ENCODE measurements around the gene FBXO38.

Gene FBXO38

DNA sequence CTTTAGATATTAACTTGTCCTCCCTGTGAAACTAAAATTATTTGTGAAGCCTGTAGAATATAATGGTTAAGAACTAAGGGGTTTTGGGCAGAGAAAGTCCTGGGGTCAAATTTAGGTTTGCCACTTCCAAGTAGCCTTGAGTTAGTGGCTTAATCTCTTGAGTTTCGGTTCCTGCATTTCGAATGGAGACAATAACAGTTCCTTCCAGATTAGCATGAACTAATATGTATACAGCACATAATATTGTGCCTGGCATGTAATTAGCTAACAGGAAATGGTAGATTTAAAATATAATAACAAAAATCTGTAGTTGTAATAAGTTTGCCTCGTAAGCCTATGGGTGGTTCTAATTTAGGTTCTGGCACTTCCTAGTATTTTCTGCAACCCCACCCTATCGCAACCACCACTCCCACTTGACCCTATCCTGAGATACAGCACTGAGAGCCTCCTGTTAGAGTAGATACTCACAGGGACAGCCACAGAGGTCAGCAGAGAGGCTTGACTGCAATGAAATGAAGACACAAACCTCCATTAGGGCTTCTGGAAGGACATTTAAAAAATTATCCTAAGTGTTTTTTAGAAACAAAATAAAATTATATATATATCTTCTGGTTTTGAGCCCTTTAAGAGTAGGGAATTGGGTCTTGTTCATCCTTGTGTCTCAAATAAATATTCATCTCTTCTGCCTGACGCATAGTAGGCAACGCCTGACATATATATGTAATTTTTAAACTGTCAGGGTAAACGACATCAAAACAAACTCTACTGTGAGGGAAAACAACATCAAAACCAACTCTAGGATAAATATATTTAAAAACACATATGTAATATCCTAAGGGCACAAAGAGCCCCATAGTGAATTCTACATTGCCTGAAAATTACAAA is 39.9 kb upstream of the FBXO38 start:
- TF ChIP-seq, protein P1, sequence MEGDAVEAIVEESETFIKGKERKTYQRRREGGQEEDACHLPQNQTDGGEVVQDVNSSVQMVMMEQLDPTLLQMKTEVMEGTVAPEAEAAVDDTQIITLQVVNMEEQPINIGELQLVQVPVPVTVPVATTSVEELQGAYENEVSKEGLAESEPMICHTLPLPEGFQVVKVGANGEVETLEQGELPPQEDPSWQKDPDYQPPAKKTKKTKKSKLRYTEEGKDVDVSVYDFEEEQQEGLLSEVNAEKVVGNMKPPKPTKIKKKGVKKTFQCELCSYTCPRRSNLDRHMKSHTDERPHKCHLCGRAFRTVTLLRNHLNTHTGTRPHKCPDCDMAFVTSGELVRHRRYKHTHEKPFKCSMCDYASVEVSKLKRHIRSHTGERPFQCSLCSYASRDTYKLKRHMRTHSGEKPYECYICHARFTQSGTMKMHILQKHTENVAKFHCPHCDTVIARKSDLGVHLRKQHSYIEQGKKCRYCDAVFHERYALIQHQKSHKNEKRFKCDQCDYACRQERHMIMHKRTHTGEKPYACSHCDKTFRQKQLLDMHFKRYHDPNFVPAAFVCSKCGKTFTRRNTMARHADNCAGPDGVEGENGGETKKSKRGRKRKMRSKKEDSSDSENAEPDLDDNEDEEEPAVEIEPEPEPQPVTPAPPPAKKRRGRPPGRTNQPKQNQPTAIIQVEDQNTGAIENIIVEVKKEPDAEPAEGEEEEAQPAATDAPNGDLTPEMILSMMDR (IDR thresholded peaks at IDR 0.05; ENCODE audit: insufficient read depth, low read depth, low read length, missing control alignments) = no peak
- no peak for DNase-seq (ENCODE audit: low read depth)
- H3K4me3 ChIP-seq (ENCODE audit: low read depth, low read length) = no peak overlapping the region

DNA sequence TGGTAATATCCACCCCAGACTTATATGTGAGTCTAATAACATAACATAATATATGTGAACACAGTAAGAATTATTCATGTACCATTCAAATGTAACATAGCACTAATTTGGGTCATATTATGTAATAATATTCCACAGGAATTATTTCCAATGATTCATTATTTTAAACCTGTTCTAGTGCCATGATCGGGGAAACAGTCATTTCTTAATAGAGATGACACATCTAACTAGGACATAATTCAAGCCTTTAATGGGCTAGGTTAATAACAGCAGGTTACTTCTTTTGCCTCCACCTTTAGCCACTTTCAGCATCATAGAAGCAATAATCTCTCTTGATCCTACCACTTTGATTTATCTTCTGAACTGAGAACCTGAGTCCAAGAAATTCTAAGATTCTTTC is 36.1 kb upstream of the FBXO38 start:
- no peak overlapping the region for H3K4me3 ChIP-seq (ENCODE audit: low read depth, low read length)
- DNase-seq (ENCODE audit: low read depth) = no peak
- TF ChIP-seq, protein P1 (IDR thresholded peaks at IDR 0.05; ENCODE audit: insufficient read depth, low read depth, low read length, missing control alignments) = no peak

- TF ChIP-seq, protein P1 (IDR thresholded peaks at IDR 0.05; ENCODE audit: insufficient read depth, low read depth, low read length, missing control alignments) = no peak
- DNase-seq (ENCODE audit: low read depth) = no peak
- no peak overlapping the region for H3K4me3 ChIP-seq (ENCODE audit: low read depth, low read length)
These were observed 31.1 kb upstream of the FBXO38 start for GRCh38 chr5:148352696-148353095.

- TF ChIP-seq, protein P1 (IDR thresholded peaks at IDR 0.05; ENCODE audit: insufficient read depth, low read depth, low read length, missing control alignments) = no peak
- no peak for DNase-seq (ENCODE audit: low read depth)
- H3K4me3 ChIP-seq (ENCODE audit: low read depth, low read length) = no peak overlapping the region
These were observed 30.1 kb upstream of the FBXO38 start for GRCh38 chr5:148353634-148354033.

DNA sequence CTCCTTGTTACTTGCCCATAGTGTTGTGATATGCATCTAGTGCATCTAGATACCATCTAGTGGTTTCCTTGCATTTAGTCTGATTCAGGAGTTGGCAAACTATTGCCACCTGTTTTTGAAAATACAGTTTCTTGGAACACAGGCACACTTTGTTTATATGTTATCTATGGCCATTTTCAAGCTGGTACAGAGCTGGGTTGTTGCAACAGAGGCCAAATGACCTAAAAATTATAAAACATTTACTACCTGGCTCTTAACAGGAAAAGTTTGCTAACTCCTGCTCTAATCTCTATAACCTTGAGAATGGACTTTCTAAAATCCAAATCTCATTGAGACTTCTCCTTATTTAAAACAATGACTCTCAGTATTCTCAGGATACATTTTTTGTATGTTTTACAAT is 19.4 kb upstream of the FBXO38 start:
- TF ChIP-seq, protein P1 (IDR thresholded peaks at IDR 0.05; ENCODE audit: insufficient read depth, low read depth, low read length, missing control alignments) = no peak
- DNase-seq (ENCODE audit: low read depth) = no peak
- no peak overlapping the region for H3K4me3 ChIP-seq (ENCODE audit: low read depth, low read length)

DNA sequence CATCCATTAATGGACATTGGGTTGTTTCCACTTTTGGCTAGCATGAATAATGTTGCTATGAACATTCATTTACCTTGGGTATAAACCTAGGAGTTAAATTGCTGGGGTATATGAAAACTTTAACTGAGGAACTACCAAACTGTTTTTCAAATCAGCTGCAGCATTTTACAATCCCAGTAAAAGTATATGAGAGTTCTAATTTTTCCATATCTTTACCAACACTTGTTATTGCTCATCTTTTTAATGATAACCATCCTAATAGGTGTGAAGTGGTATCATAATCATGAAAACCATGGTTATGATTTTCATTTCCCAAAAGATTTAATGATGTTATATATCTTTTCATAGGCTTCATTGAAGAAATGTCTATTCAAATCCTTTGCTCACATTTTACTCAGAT is 15.5 kb upstream of the FBXO38 start:
- TF ChIP-seq, protein P1 (IDR thresholded peaks at IDR 0.05; ENCODE audit: insufficient read depth, low read depth, low read length, missing control alignments) = no peak
- no peak overlapping the region for H3K4me3 ChIP-seq (ENCODE audit: low read depth, low read length)
- no peak for DNase-seq (ENCODE audit: low read depth)
